8988T (cell line): ENCODE results near the gene FBXO24.

Source experiments
- DNase-seq: peaks from one replicate; pipeline ENCODE4 v3.0.0; 2011

The FBXO24 gene

DNA sequence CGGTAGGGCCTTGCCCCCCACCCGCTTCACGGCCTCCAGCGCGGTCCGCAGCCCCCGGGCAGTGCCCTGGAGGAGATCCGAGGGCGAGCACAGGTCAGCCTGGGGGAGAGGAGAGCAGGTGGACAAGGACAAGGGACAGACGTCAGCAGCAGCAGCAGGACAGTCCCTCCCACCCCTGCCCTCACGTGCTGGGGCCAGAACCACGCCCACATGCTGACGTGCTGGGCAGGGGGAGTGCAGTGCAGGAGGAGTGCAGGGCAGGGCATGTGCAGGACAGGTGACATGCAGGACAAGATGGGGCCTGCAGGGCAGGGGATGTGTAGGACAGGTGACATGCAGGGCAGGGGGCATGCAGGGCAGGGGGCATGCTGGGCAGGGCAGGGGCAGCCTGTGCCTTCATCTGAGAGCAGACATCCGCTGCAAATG, 10.9 kb upstream of the FBXO24 start:
- DNase-seq = no peak

DNA sequence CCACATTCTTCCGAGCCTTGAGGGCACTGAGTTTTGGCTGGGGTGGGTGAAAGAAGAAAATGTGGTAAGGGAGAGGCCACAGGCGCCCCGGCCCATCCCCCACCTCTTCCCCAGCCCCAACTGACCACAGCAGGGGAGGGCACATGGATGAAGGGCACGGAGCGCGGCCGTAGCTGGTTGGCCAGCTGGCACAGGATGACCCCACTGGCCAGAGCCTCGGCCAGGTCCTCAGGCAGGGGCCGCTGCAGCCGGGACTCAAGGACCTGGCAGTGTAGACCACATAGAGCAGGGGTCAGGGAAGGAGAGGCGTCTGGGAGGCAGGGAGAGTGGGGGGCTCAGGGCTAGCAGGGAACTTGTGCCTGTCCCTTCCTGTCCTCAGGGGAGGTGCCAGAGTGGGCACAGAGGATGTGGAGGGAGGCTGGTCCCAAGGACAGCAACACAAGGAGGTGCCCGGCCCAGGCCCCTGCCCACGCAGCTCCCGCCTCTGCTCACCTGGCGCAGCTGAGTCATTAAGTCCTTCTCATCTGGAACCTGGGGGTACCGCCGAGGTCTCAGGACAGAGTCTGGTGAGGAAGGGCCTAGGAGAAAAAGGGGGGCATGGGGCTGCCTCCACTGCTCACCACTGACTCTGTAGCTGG, 10.3 kb upstream of the FBXO24 start:
- no peak for DNase-seq

DNA sequence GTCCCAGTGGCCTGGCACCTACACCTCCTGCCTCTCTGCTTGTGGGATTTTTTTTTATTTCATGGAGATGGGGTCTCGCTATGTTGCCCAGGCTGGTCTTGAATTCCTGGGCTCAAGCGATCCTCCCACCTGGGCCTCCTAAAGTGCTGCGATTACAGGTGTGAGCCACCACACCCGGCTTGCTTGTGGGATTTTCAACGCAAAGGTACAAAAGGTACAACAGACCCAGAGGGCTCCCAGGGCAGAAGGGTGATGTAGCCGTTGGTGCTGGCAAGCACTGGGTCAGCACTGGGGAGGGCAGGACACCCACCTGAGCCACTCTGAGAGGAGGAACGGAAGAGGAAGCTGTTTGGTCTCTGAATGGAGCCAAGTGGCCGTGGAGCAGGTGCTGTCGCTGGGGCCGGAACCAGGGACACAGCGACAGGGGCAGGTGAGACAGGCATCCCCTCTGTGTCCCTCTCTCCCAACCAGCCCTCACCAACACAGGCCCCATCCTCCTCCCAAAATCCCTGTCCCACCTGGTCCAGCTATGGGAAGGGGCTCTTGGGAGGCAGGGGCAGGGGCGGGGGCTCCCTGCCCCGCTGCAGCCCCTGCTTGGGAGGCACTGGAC, 9.6 kb upstream of the FBXO24 start:
- DNase-seq = no peak

DNA sequence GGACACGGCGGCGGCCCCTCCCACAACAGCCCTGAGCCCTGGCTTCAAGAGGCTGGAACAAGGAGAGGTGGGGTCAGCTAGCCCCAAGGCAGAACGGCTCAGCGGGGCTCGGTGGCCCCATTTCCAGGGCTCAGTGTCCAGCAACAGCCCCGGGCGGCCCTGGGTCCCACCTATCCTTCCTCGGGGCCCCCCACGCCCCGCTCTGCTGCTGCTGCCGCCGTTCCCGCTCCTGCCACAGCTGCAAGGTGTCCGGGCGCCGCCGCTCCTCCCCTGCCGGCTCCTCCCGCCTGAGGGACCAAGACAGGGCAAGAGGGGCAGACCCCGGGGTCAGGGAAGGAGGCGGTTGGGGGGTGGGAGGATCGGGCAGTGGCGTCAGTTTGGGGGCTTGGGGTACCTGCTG, 9.0 kb upstream of the FBXO24 start:
- no peak for DNase-seq

DNA sequence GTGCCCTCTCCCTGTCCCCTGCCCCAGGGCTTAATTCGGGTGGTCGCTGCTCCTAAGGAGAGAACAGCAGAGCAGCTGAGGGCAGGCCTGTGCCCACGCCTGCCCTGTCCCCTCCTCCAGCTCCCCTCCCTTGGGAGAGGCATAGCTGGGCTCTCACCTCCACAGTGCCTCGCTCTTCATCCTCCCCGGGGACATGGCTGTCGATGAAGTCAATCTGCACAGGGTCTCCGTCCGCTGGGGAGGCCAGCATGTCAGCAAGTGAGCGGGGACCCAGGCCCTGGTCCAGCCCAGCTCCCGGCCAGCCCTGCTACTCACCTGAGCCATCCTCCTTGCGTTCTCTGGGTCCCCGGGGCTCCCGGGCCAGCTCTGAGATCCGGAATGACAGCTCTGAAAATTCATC, 8.6 kb upstream of the FBXO24 start:
- no peak for DNase-seq

DNA sequence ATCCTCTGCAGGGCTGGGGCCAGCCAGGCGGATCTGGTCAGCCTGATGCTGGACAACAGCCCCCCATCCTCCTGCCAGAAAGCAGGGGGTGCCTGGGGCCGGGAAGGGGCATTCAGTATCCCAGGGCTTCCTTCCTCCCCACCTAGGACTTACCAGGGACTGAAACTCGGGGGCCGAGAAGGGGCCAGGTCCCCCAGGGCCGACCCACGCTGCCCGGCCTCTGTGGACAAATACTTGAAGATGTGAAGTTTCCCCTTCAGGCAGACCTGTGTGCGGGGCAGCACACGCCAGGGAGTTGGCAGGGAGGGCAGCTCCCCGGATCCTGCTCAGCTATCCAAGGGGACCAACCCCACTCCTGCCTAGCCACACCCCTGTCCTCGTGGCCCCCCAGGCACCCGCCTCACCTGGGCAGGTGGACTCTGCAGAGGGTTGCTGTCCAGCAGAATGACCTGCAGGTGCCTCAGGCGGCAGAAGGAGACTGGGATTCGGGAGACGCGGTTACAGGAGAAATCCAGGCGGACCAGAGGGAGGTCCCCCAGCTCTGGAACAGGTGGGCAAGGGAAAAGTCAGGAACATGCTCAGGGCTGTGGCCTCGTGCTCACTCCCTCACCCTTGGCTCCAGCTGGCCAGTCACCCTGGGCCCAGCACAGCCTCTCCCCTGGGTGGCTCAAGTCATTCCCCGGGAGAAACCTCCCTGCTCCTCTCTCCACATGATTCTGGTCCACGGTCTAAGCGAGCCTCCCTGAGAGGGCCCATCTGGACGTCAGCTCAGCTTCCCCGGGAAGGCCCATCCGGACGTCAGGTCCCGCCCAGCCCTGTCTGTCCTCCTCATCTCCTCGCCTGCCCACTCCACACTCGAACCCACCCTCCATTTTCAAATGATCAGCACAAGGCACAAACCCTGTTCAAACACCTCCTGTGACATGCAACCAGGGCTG, 7.6 kb upstream of the FBXO24 start:
- no peak for DNase-seq

DNA sequence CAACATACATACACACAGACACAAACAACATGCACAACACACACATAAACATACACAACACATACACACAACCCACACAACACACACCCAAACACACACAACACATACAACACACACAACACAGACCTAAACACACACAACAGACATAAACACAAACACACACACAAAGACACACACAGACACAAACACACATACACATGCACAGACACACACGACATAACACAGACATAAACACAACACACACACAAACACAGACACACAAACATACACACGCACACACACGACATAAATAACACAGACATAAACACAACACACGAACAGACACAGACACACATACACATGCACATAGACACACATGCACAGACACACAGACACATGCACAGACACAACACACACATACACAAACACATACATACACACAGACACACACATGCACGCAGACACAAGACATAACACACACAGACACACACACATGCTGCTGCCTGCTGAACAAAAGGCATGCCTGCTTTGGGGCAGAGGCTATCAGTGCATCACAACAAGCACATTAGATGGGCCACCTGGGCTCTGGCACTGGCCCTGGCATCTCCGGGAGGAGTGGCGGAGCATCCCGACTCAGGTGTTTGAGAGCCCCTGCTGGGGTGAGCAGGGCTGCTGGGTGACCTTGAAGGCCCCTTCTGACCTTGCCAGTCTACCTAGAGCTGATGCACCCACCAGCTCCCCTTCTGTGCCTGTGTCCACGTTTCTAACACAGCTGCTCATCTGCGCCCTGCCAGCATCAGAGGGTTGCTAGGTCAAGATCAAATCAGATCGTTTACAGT, 5.5 kb upstream of the FBXO24 start:
- DNase-seq = no peak

DNA sequence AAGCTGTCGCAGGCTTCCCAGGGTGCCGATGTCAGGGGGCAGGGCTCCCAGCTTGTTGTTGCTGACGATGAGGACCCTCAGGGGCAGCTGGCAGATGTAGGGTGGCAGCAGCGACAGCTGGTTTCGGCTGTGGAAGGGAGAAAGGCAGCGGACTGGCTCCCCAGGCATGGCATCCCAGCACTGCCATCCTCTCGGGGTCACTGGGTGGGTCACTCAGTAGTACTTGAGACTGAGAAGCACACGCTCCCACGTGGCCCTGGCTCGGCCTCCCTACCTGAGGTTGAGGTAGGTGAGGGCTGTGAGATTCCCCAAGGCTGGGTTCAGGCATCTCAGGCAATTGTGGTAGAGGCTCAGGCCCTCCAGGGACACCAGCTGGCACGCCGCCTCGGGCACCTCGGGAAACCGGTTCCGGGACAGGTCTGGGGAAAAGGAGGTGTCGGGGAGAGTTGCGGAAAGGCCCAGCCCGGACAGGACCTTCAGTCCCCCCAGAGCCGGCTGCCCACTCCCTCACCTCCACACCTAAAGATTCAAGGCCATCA, 4.0 kb upstream of the FBXO24 start:
- no peak for DNase-seq

DNA sequence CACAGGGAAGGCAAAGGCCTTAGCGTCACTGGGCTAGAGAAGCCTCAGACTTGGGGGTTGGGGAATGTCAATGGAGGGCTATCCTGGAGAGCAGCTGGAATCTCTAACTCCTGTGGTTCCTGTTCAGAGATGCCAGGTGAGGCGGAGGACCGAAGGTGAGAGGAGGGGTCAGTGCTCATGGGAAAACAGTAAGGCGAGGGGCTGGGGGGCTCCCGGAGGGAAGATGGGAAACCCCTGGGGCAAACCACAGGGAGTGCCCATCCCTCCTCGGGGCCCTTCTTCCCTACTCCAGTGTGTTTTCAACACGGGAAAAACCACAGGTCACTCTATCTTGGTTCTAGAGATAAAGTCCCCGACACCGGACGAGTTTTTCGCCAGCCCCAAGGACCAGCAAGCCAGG, 3.5 kb upstream of the FBXO24 start:
- DNase-seq = no peak

DNA sequence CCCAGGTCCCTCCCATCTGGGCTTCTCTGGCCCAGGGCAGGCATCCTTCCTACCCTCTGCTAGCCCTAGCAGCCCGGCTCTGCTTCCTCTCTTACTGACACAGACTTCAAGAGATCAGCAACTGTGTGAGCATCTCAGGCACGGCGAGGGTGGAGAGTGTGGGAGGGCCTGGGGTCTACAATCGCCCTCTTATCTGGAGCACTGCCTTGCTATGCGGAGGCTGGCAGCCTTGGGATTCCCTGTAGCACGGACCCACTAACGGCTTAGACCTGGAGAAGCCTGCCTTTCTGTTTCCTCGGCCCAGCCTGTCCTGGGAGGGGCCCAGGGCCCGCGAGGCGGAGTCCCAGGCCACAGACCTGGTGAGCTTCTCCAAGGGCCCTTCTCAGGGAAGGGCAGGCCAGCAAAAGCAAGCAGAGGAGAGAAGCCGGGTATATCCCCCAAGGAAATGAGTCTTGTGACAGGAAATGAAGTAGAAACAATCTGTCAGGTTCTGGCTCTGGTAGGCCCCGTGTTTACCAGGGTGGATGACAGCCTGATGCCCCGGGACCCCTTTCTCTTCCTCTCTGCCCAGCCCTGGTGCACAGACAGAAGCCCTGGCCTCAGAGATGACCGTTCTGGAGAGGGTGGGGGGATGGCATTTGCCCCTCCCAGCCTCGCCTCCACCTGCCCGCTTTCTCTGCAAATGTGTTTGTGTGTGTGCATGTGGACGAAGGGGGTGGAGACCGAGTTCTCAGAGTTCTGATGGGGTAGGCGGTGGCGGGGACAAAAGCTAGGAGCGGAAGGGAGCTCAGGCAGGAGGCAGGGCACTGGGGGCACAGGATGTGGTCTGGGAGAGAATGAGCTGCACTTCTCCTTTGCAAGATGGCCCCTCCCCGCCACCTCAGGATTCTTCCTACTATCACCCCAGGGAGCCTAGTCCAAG, 2.7 kb upstream of the FBXO24 start:
- DNase-seq = no peak

DNA sequence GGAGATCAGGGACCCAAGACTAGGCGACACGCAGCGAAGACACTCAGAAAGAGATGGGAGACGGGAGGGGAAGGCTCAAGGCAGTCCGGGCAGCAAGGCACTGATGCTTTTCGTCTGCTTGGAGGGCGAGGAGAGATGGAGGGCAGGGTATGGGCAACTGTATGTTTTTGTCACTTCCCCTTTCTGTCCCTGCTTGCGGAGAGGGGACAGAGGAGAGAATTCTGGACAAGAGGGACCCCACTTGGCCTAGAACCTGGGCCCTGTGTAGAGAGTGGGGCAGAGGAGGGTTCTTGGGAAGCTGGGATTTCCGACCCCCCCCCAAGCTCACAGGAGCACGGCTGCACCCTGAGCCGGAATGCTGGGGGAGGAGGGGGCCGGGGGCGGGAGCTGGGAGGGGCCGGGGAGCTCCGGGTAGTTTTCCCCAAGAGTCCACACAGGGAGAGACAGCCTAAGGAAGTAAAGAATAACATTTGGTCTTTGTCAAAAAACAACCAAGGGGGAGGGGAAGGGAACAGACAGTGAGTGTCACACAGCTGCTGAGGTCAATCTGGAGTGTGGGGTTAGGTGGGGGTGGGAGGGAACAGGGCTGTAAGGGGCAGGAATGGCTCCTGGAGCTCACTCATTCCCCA, 2.0 kb upstream of the FBXO24 start:
- no peak for DNase-seq

DNA sequence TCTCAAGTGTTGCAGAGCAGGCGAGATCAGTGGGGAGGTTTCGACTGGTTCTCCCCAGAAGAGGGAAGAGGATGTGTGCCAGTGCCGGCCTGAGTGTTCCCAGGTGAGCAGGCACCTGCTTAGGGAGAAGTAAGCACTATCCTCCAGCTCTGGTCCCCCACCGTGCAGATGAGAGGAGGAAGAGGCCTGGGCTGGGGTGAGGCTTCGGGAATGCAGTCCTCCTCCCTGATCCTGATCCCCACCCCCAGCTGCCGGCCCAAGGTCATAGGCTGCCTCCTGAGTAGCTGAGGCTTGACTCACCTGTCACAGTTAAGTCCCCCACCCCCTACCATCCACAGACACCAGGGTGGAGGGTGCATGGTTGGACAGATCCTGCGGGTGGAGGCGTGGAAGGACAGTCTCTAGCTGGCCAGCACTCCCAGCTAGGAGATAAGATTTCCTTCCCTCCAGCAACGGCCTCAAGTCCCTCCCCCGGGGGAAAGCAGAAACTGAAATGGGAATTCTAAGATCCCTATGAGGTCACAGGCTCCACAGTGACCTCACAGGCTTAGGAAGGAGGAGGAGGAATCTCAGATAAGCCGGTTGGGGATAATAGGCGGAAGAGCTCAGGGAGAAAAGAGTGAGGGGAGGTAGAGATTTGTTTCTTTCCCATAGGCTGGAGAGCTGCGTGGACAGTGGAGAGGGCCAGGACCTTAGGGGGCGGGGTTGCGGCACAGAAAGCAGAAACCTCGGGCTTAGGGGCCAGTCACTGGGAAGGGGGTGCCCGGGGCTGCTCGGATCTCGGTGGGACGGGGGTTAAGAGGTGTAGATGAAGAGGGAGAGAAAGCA, 1.2 kb upstream of the FBXO24 start:
- no peak for DNase-seq

DNA sequence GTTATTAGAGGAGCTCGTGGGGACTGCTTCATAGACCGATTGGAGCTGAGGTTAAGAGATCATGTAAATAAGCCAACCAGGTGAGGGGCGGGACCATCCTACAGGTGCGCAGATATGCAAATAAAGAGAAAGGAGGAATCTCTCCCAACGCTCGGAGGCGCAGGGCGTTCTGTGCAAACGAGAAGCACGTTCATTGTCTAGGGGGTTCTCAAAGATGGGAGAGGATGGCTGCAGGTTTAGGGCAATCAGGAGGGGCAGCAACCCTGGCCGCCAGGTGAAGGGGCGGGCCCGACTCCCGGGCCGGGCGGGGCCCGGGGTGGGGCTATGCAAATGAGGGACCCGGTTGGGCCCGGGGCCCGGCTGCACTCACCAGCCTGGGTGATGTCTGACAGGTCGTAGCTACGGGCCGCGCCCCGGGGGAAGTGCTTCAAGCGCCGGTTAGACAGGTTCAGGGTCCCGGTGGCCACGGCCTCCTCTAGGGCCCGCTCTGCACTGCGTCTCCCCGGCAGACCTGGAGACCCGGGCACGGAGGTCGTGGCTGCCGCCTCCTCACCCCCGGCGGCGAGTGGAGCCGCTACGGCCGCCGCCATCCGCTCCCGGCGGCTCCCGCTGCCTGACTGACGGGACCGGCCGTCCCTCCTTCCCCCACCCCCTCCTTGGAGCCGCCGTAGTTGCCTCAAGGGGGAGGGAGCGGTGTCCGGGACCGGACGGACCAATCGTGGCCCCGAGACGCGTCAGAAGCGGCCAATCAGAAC, 440 bp upstream of the FBXO24 start, which contains the start of gene LRCH4:
Gene LRCH4 (minus strand): TSS at position 619 of the 755 bp plus-strand sequence. CDS start 29 bp downstream, at position 590.
- DNase-seq = peak; percentile 96

DNA sequence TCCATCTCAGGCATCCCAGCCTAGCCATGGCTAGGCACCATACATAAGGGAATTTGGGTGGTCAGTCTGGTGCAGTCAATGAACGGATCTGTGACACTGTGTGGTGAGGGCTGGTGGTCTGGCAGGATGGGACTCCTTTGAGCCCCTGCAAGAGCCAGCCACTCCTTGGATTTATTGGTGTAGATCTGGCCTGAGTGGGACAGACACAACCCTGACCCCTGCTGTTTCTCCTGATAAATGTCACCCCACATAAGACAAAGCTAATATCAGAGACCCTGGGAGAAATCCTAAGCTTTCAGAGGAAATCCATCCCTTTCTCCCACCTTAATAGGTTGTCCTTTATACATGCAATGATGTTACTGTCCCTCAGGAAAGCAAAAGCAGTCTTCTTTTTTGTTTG, 2.3 kb downstream of the FBXO24 start:
- no peak for DNase-seq

DNA sequence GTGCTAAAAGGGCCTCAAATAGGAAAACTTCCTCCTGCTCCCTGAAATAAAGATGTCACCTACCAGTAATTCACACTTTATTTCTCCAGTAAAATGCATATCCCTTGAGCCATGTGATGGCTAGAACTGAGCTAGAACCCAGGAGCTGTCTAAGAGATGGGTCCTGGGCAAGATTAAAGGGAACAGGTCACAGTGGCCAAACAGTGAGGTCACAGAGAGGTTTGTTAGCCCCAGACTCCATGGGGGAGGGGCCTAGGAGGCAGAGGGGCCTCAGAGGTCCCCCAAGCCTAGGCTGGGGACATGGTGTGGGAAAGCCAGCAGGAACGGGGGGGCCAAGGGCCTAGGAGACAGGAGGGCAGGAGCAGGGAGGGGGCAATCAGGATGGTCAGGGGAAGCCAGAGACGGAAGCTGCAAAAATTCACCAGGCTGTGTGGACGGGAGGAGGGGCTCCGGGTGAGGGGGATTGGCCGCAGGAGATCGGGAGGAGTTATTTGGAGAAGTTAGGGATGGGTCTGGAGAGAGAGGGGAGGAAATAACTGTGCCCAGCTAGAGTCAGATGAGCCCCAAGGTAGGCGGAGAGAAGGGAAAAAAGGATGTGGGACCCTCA, 3.3 kb downstream of the FBXO24 start:
- no peak for DNase-seq

DNA sequence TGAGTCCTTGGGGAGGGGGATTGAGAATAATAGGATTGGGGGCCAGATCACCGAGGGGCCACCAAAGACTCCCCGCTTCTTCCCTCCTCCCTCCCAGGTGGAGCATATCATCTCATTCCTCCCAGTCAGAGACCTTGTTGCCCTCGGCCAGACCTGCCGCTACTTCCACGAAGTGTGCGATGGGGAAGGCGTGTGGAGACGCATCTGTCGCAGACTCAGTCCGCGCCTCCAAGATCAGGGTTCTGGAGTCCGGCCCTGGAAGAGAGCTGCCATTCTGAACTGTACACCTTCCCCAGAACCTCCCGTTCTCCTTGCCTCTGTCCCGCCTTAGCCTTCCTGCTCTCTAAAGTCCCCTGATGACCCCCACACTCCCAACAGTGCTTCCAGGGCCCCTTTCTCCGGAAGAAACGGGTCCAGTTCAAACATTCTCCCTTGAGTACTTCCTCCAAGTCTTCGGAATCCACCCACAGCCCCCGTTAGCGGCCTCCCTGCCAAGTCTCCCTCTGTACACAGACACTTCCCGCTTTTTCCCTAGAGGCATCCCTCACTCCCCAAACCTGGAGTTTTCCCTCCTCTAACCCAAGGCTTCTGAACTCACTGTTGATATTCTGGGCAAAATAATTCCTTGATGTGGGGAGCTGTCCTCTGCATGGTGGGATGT, 4.1 kb downstream of the FBXO24 start:
- no peak for DNase-seq

DNA sequence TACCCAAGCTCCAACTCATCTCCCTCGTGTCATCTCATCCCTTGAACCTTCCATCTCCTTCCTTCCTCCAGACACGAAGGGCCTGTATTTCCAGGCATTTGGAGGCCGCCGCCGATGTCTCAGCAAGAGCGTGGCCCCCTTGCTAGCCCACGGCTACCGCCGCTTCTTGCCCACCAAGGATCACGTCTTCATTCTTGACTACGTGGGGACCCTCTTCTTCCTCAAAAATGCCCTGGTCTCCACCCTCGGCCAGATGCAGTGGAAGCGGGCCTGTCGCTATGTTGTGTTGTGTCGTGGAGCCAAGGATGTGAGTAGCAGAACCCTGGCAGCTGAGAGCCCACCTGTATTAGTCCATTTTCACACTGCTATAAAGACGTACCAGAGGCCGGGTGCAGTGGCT, 5.5 kb downstream of the FBXO24 start:
- DNase-seq = no peak

DNA sequence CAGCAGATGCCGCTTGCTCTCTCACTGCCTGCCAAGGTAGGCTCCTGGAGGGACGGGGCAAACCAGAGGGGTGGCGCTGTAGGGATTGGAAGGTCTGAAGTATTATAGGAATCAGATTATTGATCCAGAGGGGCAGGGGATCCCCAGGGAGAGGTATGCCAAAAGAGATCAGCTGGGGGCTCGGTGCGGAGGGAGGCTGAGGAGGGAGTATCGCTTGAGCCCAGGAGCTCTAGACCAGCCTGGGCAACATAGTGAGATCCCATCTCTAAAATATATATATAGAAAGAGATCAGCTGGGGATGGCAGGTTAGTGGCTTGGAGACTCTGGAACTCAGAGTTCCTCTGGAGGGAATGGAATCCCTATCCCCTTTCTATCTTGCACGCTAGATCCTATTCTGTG, 9.1 kb downstream of the FBXO24 start:
- DNase-seq = no peak
